Measurements from ENCODE around the gene MMADHC.

Gene MMADHC

GRCh38 chr2:149603248-149603647, 15.7 kb upstream of the MMADHC start:
- H3K27me3 Mint-ChIP-seq = peaks cover 2% of the 10 kb centered on the region
- H3K4me1 Mint-ChIP-seq = peaks cover 11% of the 10 kb centered on the region
- ATAC-seq (no peak), DNase-seq (no peak)
- H3K9me3 Mint-ChIP-seq = no peaks in the 10 kb centered on the region
- no peak overlapping the region for H3K27ac Mint-ChIP-seq
- H3K4me3 Mint-ChIP-seq = no peak overlapping the region
- no peaks in the 10 kb centered on the region for H3K36me3 Mint-ChIP-seq (ENCODE audit: low read depth)

DNA sequence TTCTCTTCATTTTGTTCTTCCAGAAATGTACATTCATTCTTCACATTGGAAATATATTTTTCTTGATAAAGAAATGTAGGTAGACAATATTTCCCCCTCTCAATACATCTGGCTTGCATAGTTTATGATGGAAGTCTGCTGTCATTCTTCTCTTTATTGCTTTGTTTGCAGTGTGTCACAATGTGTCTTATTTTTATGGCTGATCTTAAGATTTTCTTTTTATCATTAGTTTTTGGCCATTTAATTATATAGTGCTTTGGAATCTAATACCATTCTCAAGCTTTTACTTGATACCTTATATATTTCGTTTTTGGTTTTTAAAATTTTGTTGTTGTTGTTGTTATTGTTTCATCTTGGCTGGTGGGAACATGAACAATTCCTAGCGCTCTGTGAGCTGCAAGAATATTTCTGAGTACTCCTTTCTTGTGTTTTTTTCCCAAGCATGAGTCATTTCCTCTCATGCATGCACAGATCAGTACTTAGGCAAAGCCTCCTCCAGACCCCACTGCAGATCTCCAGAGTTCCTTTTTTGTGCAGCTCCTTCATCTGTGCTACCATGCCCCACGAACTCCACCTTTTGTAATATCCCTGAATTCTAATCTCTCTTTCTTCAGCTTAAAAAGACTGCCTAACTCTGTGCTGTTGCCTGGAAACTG, 13.7 kb upstream of the MMADHC start:
- no peaks in the 10 kb centered on the region for H3K9me3 Mint-ChIP-seq
- H3K27me3 Mint-ChIP-seq = peaks cover 2% of the 10 kb centered on the region
- no peak for DNase-seq
- H3K4me3 Mint-ChIP-seq = no peak overlapping the region
- peaks cover 25% of the 10 kb centered on the region for H3K4me1 Mint-ChIP-seq
- ATAC-seq = no peak
- no peaks in the 10 kb centered on the region for H3K36me3 Mint-ChIP-seq (ENCODE audit: low read depth)
- H3K27ac Mint-ChIP-seq = no peak overlapping the region

GRCh38 chr2:149597668-149598326, 10.2 kb upstream of the MMADHC start:
- no peaks in the 10 kb centered on the region for H3K9me3 Mint-ChIP-seq
- DNase-seq (peak; percentile 26), ATAC-seq (peak; percentile 97)
- peaks cover 1% of the 10 kb centered on the region for H3K27me3 Mint-ChIP-seq
- peaks cover 25% of the 10 kb centered on the region for H3K4me1 Mint-ChIP-seq
- H3K36me3 Mint-ChIP-seq (ENCODE audit: low read depth) = no peaks in the 10 kb centered on the region
- H3K27ac Mint-ChIP-seq = no peak overlapping the region
- H3K4me3 Mint-ChIP-seq = peak overlapping the region; percentile 1

DNA sequence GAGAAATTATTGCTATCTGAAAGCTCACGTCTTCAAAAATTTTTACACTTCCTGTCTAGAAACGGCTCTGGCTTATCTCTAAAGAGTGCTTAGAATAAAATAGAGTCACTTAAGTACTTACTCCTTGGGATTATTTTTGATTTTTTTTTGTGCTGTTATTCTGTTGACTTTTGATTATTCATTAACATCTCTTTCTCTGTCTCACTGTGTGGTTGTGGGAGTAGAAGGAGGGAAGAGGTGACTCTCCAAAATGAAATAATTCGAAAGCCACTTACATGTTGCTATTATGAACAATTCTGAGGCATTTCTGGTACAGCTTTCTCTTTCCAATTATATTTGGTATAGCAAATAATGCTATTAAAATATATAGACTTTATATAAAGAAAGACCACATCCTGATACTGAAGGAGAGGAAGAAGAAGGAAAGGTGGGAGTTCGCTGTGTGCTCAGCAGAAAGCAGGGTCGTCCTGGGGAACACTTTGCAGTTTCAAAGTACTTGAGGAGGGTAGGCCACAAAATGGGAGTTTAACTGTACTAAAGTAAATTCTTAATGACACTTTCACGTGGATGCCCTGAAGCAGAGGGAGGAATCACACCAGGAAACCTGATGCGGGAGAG, 9.6 kb upstream of the MMADHC start:
- DNase-seq (no peak), ATAC-seq (no peak)
- Mint-ChIP-seq H3K4me3 (peak overlapping the region; percentile 1), H3K4me1 (peaks cover 25% of the 10 kb centered on the region), H3K27ac (no peak overlapping the region), H3K36me3 (ENCODE audit: low read depth) (no peaks in the 10 kb centered on the region), H3K9me3 (no peaks in the 10 kb centered on the region), H3K27me3 (peaks cover 5% of the 10 kb centered on the region)

DNA sequence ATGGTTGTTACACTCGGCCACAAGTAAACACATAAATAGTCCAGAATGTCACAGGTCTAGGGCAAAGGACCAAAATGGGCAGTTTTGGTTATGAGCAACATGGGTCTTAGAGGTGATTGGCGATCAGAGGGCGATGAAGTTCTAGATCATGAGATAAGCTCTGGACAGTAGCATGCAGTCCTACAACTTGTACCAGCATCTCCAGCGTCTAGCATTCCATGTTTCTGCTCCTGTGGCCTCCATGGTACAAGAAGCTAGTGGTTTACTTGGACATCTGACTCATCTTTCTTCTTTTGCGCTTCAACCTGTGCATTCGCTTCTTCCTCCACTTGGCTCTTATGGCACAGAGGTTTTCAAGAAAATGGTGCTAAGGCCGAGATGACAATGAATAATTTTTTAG, 8.9 kb upstream of the MMADHC start:
- ATAC-seq (no peak), DNase-seq (no peak)
- H3K27ac Mint-ChIP-seq = no peak overlapping the region
- no peaks in the 10 kb centered on the region for H3K9me3 Mint-ChIP-seq
- H3K4me3 Mint-ChIP-seq = no peak overlapping the region
- no peaks in the 10 kb centered on the region for H3K36me3 Mint-ChIP-seq (ENCODE audit: low read depth)
- H3K4me1 Mint-ChIP-seq = peaks cover 20% of the 10 kb centered on the region
- H3K27me3 Mint-ChIP-seq = peaks cover 10% of the 10 kb centered on the region

DNA sequence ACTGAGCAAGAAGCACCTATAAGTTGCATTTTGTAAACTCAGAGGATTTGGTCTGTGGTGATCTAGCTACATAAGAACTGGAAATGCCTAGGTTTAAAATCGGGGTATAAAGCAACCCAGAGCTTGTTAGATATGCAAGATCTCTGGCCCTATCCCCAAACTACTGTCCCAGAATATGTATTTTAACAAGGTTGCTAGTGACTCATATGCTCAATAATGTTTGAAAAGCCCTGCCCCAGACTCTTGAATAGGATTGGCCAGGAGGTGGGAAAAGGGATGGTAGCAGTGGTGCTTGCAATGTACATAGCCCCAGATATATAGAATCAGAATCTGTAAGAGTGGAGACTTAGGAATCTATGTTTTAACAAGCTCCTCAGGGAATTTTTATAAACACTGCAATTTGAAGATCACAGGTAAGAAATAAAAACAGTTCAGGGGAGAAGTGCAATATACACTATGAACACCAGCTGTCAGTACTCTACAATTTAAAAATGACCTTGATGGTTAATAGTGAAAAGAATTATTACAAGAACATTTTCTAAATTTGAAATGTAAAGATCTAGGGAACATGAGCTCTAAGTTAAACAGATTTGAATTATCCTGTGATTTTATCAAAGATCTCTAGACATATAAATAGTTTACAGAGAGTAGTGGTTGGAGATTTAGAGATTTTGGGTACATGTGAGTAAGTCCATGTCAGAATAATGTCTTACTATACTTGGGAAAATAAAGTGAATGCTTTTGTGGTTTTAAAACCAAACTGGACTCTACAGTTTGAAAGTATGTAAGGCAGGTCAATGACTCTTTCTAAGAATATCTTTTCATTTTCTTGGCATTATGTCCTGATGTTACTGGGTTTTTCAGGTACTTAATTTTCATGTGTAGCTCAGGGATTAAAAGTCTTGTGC, 7.7 kb upstream of the MMADHC start:
- H3K36me3 Mint-ChIP-seq (ENCODE audit: low read depth) = no peaks in the 10 kb centered on the region
- peaks cover 14% of the 10 kb centered on the region for H3K4me1 Mint-ChIP-seq
- peaks cover 10% of the 10 kb centered on the region for H3K27me3 Mint-ChIP-seq
- H3K4me3 Mint-ChIP-seq = no peak overlapping the region
- H3K27ac Mint-ChIP-seq = no peak overlapping the region
- DNase-seq = no peak
- no peak for ATAC-seq
- H3K9me3 Mint-ChIP-seq = no peaks in the 10 kb centered on the region

- Mint-ChIP-seq H3K27me3 (peaks cover 10% of the 10 kb centered on the region), H3K4me3 (no peak overlapping the region), H3K27ac (no peak overlapping the region), H3K9me3 (no peaks in the 10 kb centered on the region), H3K36me3 (ENCODE audit: low read depth) (no peaks in the 10 kb centered on the region), H3K4me1 (peaks cover 14% of the 10 kb centered on the region)
- no peak for ATAC-seq
- no peak for DNase-seq
These were observed 6.8 kb upstream of the MMADHC start for GRCh38 chr2:149594411-149594810.

DNA sequence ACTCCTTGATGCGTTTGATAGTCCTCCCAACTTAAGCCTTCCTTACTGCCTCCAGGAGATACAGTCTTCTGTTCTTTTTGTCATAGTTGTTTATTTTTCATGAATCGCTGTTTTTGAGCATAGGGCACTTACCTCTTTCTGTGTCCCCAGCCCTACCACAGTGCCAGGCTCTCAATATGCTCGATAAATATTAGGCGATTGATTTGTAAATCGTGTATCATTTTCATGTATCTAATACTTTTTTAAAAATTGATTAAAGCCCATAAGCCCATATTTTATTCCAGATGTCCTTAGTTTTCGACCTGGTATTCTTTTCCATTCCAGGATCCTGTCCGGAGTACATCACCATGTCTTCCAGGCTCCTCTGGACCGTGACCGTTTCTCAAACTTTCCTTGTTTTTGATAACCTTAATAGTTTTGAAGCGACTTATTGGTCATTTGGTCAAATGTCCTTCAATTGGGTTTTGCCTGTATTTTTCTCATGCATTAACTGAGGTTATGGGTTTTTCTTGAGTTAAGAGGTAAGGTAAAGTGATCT, 444 bp upstream of the MMADHC start:
- peaks cover 29% of the 10 kb centered on the region for H3K36me3 Mint-ChIP-seq (ENCODE audit: low read depth)

GRCh38 chr2:149586898-149587219, 716 bp downstream of the MMADHC start:
- H3K4me1 Mint-ChIP-seq = peaks cover 49% of the 10 kb centered on the region
- DNase-seq (no peak), ATAC-seq (no peak)
- H3K27me3 Mint-ChIP-seq = peaks cover 2% of the 10 kb centered on the region
- peak overlapping the region; percentile 99 for H3K4me3 Mint-ChIP-seq
- H3K36me3 Mint-ChIP-seq (ENCODE audit: low read depth) = peaks cover 38% of the 10 kb centered on the region
- peak overlapping the region; percentile 100 for H3K27ac Mint-ChIP-seq
- H3K9me3 Mint-ChIP-seq = no peaks in the 10 kb centered on the region

More for the DNA sequence above, 444 bp upstream of the MMADHC start:
- DNase-seq = no peak
- no peak for ATAC-seq
- Mint-ChIP-seq H3K27me3 (peaks cover 10% of the 10 kb centered on the region), H3K9me3 (no peaks in the 10 kb centered on the region), H3K4me1 (peaks cover 40% of the 10 kb centered on the region), H3K4me3 (peak overlapping the region; percentile 99), H3K27ac (peak overlapping the region; percentile 100)

- DNase-seq (no peak), ATAC-seq (no peak)
- H3K4me1 Mint-ChIP-seq = peaks cover 52% of the 10 kb centered on the region
- peaks cover 45% of the 10 kb centered on the region for H3K36me3 Mint-ChIP-seq (ENCODE audit: low read depth)
- peak overlapping the region; percentile 99 for H3K4me3 Mint-ChIP-seq
- H3K9me3 Mint-ChIP-seq = no peaks in the 10 kb centered on the region
- H3K27me3 Mint-ChIP-seq = no peaks in the 10 kb centered on the region
- H3K27ac Mint-ChIP-seq = peak overlapping the region; percentile 37
These were observed 1.5 kb downstream of the MMADHC start for GRCh38 chr2:149586063-149586462.

GRCh38 chr2:149585166-149585885, 2.2 kb downstream of the MMADHC start:
- peaks cover 48% of the 10 kb centered on the region for H3K36me3 Mint-ChIP-seq (ENCODE audit: low read depth)
- H3K4me1 Mint-ChIP-seq = peaks cover 55% of the 10 kb centered on the region
- DNase-seq = no peak
- no peak for ATAC-seq
- peak overlapping the region; percentile 99 for H3K4me3 Mint-ChIP-seq
- H3K27ac Mint-ChIP-seq = peak overlapping the region; percentile 37
- no peaks in the 10 kb centered on the region for H3K27me3 Mint-ChIP-seq
- no peaks in the 10 kb centered on the region for H3K9me3 Mint-ChIP-seq

- ATAC-seq = no peak
- DNase-seq = no peak
- H3K4me1 Mint-ChIP-seq = peaks cover 59% of the 10 kb centered on the region
- H3K4me3 Mint-ChIP-seq = no peak overlapping the region
- H3K9me3 Mint-ChIP-seq = no peaks in the 10 kb centered on the region
- no peak overlapping the region for H3K27ac Mint-ChIP-seq
- H3K36me3 Mint-ChIP-seq (ENCODE audit: low read depth) = peaks cover 54% of the 10 kb centered on the region
- no peaks in the 10 kb centered on the region for H3K27me3 Mint-ChIP-seq
These were observed 7.3 kb downstream of the MMADHC start for GRCh38 chr2:149579972-149580882.

DNA sequence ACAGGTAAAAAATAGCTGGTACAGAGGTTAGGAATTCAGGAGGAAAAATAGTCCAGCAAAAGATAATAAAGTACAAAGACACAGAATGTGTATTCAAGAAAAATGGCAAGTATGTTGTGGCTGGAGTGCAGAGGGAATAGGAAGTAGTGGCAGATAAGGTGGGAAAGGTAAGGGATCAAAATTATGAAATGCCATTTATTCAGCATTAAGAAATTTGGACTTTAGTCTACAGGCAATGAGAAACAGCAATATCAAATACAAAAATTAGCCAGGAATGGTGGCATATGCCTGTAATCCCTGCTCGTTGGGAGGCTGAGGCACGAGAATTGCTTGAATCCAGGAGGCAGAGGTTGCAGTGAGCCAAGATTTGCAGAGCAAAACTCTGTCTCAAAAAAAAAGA, 10.3 kb downstream of the MMADHC start:
- ATAC-seq (no peak), DNase-seq (no peak)
- no peaks in the 10 kb centered on the region for H3K9me3 Mint-ChIP-seq
- H3K27ac Mint-ChIP-seq = peak overlapping the region; percentile 21
- peaks cover 36% of the 10 kb centered on the region for H3K4me1 Mint-ChIP-seq
- H3K36me3 Mint-ChIP-seq (ENCODE audit: low read depth) = peaks cover 45% of the 10 kb centered on the region
- no peak overlapping the region for H3K4me3 Mint-ChIP-seq
- no peaks in the 10 kb centered on the region for H3K27me3 Mint-ChIP-seq
